ENCODE measurements around the gene NUDT2. TPM values are rescaled to one million over a fixed set of nuclear protein-coding genes. Genes with fewer than 3 reads are reported as not detected.
"Not testable (repeated sequence)": the region's sequence is repeated elsewhere in the genome, so short reads cannot be mapped to it uniquely, and the experiment has no call there.

The NUDT2 gene
- total RNA-seq, 2 donors from 2014 or later = 15.8 to 22.4 TPM

DNA sequence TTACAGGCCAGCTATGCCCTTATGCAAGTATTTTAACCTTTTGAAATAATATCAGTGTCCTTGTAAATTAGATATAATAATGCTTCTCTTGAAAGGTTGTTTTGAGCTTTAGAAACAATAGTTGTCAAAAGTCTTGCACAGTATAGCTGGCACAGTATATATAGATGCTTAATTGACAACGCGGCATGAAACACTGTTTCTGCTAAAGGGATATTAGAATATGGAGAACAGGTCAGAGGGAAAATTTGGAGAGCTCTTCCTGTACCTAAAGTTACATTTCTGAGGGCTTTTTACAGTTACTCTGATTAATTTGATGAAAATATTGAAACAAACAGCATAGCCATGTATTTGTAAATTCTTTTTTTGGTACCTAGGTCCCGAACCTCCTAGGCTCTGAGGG is 4.5 kb downstream of the NUDT2 start:
- no peak for DNase-seq
- intact Hi-C loops (cut with DNase I) = loop anchor here (2.0 to 10.0 kb wide), 4 partner anchors 43 to 271 kb away; partner anchors contain the start of gene MYORG (in 1 of the 2)
- no peak for ATAC-seq

DNA sequence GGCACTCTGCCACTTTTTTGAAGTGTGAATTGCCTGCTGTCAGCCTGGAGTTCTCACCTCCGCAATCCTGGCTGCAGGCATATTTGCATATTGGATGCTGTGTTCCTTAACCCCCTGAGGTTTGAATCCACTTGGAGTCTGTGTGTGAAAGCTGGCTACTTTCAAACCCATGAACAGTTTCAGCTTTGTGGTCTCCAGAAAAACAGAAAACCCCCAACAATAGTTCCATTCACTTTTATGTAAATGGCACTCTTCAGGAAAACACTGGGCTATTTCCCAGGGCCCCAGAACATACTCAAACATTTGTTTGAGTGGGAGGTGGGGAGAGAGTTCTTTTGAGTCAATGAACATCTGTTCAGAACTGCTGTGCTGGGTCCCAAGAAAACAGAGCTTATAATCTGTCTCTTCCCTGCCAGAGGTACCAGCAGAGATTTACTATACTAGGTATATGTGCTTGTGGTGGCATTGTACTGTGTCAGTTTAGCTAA is 5.0 kb downstream of the NUDT2 start:
- intact Hi-C loops (cut with DNase I) = loop anchor here (2.0 to 10.0 kb wide), 4 partner anchors 43 to 270 kb away; partner anchors contain the start of gene MYORG (in 1 of the 2)
- no peak for DNase-seq
- ATAC-seq = peak in 1 of 2 donors; percentile 21

DNA sequence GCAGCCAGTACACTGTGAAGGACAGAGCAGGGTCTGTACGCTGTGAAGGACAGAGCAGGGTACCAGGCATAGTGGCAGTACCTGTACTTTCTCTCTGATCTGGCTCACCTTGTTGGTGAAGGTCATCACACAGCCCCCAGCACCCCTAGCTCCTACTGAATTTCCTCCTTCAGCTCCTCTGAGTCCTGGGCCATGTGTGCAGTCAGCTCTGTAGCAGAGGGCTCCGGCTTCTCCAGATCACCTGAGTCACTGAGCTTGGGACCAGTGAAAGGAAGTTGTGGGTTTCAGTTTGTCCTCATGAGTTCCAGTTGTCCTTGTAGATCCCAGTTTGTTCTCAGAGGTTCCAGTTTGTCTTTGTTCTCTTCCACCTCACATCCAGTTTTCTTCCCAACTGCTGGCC is 5.5 kb downstream of the NUDT2 start:
- no peak for DNase-seq
- intact Hi-C loops (cut with DNase I) = loop anchor here (2.0 to 10.0 kb wide), 4 partner anchors 42 to 270 kb away; partner anchors contain the start of gene MYORG (in 1 of the 2)

DNA sequence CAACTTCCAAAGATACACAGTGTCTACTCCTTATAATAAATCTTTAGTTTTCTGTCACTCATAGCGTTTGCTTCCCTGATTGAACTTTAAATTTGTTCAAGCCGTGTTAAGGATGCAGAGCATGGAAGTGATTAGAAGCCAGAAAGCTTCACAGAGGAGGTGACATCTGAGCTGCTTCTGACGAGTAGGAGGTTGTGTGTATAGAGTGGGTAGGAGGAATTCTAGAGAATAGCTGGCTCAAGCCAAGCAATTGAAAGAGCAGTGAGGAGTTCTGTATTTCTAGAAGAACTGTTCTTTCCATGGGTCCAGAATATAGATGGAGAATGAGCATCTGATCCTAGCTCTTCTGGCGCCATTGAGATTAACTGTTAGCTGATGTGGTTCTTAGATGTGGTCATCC is 6.0 kb downstream of the NUDT2 start:
- intact Hi-C loops (cut with DNase I) = loop anchor here (2.0 to 10.0 kb wide), 3 partner anchors 169 to 269 kb away; no protein-coding TSS in a partner anchor
- ATAC-seq (no peak), DNase-seq (no peak)

More for the DNA sequence above, 5.5 kb downstream of the NUDT2 start:
- no peak for ATAC-seq

DNA sequence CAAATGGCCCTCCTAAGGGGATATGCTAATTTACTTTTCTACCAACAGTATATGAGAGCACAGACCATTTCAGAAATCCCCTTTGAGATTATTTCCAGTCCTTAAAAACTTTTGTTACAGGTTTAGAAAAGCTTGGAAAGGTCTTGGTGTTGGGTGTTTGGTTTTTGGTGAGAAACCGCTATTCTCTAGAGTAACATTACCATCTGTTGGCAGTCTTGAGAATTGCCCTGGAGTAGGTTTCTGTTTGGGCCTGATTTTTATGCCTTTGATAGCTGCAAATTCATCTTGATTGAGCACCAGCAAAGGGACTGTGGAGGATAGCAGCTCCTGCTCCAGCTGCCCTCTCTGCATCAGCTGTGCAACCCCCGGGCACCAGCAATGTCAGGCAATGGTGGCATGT is 8.0 kb downstream of the NUDT2 start:
- DNase-seq (no peak), ATAC-seq (no peak)
- intact Hi-C loops (cut with DNase I) = loop anchor here (10.0 kb wide), 2 partner anchors 167 to 267 kb away; no protein-coding TSS in a partner anchor

DNA sequence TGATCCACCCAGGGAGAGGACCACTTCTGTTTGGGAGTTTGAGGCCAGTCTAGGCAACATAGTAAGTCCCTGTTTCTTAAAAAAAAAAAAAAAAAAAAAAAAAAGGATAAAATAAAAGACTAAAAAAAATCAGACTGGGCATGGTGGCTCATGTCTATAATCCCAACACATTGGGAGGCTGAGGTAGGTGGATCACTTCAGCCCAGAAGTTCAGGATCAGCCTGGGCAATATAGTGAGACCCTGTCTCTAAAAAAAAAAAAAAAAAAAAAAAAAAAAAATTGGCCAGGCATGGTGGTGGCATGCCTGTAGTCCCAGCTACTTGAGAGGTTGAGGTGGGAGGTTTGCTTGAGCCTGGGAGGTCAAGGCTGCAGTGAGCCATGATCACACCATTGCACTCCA is 8.7 kb downstream of the NUDT2 start:
- ATAC-seq, DNase-seq: not testable (repeated sequence)
- intact Hi-C loops (cut with DNase I) = loop anchor here (10.0 kb wide), 2 partner anchors 167 to 267 kb away; no protein-coding TSS in a partner anchor

DNA sequence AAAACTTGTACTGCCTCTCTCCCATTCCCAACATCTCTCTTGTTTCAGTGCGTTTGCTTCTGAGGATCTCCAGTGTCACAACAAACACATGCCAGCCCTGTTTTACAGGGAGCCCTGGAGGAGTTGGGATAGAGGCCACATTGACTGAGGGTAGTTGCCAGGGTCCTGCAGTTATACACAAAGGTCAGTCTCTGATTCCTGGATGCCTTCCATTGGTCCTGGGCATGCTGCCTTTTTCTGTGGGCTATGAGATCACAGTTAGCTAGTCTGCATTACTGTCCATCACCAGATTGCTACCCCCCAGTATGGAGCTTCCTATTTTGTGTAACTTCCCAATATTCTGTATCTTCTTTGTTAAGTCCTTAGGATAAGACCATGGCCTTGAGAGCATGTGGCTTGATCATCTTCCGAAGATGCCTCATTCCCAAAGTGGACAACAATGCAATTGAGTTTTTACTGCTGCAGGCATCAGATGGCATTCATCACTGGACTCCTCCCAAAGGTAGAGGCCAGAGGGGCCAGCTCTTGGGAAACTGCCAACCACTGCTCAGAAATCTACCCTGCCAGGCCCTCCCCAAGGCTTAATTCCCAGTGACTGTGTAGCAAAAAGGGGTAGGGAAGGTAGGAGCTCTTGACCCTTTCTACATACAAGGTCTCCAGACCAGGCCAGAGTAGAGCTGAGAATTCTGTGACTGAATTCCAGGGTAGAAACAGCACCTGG is 9.5 kb downstream of the NUDT2 start:
- no peak for ATAC-seq
- no peak for DNase-seq
- intact Hi-C loops (cut with DNase I) = loop anchor here (10.0 kb wide), 2 partner anchors 166 to 266 kb away; no protein-coding TSS in a partner anchor

DNA sequence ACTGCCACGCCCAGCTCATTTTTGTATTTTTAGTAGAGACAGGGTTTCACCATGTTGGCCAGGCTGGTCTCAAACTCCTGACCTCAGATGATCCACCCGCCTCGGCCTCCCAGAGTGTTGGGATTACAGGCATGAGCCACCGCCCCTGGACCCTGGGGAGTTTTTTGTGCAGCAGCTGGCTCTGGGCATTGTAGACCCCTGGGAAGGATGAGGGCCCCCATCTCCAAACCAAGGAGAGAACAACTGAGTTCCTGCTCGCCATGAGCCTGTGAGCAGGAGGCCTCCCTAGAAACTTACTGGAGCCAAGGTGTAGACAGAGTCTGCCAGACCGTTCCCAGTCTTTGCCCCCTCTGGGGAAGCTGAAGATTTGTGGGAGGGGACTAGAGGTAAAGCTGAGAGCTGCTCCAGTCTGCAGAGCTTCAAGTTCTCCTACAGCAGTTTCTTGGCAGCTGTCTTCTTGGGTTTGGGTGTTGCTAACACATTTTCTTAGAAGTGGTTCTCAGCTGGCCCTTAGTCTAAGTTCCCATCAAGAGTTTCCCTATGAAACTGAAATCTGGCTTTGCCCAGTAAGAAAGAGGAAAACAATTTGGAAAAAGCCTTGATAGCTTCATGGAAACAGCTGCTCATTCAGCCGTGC is 12.4 kb downstream of the NUDT2 start:
- DNase-seq = no peak
- intact Hi-C loops (cut with DNase I) = no loop called here

DNA sequence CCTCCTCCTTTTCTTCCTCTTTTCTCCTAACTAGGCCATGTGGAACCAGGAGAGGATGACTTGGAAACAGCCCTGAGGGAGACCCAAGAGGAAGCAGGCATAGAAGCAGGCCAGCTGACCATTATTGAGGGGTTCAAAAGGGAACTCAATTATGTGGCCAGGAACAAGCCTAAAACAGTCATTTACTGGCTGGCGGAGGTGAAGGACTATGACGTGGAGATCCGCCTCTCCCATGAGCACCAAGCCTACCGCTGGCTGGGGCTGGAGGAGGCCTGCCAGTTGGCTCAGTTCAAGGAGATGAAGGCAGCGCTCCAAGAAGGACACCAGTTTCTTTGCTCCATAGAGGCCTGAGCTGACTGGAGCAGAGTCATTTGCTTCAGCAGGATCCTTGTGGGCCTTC is 13.7 kb downstream of the NUDT2 start:
- DNase-seq = peak; percentile 70
- intact Hi-C loops (cut with DNase I) = no loop called here
- ATAC-seq = peak; percentile 86

More for the DNA sequence above, 12.4 kb downstream of the NUDT2 start:
- ATAC-seq = peak in 1 of 2 donors; percentile 32

DNA sequence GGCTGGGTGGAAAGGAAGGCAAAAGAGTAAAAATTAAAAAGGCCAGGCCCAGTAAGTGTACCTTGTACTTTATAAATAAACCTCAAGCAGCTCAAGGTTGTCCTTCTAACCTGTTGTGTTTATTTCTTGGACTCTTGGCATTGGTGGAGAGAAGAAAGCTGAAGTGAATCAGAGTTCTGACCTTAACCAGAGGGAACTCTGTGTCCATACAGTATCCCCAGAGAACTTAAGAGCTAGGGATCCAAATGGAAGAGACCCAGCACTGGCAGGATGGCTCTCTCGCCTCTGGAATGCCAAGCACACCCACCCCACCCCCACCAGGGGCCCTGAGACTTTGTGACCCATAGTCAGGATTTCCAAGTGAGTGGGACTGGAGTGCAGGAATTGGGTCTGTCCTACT is 14.2 kb downstream of the NUDT2 start:
- peak in 1 of 2 donors; percentile 24 for ATAC-seq
- intact Hi-C loops (cut with DNase I) = no loop called here
- no peak for DNase-seq

DNA sequence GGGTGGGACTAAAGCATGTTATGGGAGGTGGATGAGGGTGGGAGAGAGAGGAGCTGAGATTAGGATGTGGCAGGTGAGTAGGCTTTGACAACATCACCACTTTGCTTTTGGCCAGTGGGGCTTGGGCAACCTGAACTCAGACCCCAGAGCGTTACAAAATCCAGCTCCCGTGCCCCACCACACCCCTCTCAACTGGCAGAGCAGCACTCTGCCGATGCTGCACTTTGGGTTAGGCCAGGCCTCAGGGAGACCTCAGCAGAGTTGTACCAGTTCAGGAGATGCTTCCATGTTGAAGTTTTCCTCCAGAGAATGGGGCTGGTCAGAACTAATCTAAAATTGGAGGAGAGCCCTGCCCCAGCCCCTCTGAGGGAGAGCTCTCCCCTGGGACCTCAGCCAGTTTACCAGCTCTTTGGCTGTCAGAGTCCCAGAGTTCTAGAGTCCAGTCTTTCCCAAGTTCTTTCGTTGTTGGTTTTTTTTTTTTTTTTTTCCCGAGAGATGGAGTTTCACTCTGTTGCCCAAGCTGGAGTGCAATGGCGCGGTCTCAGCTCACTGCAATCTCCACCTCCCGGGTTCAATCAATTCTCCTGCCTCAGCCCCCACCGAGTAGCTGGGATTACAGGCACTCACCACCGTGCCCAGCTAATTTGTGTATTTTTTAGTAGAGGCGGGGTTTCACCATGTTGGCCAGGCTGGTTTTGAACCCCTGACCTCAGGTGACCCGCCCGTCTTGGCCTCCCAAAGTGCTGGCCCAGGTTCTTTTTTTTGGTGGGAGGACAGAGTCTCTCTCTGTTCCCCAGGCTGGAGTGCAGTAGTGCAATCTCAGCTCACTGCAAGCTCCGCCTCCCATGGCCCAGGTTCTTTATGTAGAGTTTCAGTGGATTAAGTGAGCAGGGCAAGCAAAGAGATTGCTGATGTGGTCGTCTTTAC is 17.8 kb downstream of the NUDT2 start:
- ATAC-seq (no peak), DNase-seq (no peak)
- intact Hi-C loops (cut with DNase I) = no loop called here

DNA sequence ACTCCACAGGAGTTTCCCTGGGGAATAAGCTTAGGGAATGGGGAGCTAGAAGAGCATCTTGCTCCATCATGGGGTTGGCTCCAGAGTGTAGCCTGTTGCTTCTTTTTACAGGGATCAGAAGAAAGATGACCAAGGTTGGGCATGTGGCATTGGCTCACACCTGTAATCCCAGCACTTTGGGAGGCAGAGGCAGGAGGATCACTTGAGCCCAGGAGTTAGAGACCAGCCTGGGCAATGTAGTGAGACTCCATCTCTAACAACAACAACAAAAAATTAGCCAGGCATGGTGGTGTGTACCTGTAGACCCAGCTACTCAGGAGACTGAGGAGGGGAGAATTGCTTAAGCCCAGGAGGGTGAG is 18.4 kb downstream of the NUDT2 start:
- DNase-seq (no peak), ATAC-seq (no peak)
- intact Hi-C loops (cut with DNase I) = no loop called here

DNA sequence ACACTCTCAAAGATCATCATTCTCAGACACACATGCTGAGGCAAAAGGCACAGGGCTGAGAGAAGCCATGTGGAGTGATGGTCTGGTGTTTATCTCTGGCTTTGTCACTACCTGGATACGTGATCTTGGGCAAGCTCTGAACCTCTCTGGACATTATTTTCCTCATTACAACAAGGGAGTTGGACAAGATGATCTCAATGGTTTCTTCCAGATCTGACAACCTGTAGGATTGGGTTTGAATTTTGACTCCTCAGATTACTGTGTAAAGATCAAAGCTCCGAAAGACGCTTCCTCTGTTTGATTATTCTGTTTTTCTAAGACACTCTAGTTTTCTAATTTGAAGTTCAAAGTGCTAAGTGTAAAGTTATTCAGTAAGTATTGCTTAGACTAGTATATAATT is 20.0 kb downstream of the NUDT2 start:
- intact Hi-C loops (cut with DNase I) = no loop called here
- ATAC-seq = no peak

DNA sequence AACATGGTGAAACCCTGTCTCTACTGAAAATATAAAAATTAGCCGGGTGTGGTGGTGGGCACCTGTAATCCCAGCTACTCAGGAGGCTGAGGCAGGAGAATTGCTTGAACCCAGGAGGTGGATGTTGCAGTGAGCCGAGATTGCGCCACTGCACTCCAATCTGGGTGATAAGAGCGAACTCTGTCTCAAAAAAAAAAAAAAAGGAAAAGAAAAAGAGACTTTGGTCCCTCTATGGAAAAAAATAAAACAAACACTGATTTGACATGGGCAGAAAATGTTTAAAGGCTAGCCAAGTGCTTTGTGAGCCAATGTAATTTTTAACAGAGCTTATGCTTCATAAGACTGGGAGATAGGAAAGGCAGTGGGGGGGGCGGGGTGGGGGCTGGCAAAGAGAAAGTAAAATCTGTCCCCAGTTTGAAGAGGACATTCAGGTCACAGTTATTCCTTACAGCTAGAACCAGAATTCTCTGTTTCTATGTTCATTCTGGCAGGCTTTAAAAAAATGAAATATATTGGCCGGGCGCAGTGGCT is 22.8 kb downstream of the NUDT2 start:
- DNase-seq; intact Hi-C loops (cut with DNase I); ATAC-seq: not testable (repeated sequence)

More for the DNA sequence above, 20.0 kb downstream of the NUDT2 start:
- no peak for DNase-seq

DNA sequence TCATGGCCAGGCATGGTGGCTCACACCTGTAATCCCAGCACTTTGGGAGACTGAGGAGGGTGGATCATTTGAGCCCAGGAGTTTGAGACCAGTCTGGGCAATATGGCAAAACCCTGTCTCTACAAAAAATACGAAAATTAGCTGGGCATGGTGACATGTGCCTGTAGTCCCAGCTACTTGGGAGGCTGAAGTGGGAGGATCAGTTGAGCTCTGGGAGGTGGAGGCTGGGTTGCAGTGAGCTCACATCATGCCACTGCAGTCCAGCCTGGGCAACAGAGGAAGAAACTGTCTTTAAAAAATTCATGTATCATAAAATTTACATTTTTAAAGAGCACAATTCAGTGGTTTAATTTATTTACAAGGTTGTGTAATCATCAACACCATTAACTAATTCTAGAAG is 23.6 kb downstream of the NUDT2 start:
- ATAC-seq; DNase-seq; intact Hi-C loops (cut with DNase I): not testable (repeated sequence)

DNA sequence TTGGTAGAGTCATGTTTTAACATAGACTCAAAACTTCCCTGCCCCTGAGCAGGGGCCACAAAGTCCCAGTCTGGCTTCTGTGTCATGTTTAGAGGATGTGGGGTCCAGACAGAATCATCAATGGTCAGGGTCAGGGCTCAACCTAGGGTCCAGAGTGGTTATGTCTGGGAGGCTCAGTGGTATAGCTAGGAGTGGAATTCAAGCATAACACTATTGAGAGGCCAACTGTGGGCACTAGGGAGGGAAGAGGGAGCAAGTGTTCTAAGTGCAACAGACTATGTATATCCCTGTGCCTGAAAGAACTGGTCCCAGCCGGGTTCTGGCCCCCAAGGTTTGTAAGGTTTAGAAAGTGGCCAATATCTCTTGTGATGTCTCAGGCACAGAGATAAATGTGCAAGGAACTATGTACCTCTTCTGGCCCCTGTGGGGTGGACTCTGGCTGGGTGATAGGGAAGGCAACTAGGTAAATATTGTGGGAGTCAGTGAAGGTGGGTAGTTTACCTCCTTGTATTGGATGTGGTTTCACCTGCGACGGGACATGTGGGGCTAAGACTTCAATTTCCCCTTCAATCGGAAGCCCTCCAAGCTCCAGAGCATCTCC is 33.3 kb downstream of the NUDT2 start:
- ATAC-seq = no peak
- intact Hi-C loops (cut with DNase I) = no loop called here
- DNase-seq = no peak

DNA sequence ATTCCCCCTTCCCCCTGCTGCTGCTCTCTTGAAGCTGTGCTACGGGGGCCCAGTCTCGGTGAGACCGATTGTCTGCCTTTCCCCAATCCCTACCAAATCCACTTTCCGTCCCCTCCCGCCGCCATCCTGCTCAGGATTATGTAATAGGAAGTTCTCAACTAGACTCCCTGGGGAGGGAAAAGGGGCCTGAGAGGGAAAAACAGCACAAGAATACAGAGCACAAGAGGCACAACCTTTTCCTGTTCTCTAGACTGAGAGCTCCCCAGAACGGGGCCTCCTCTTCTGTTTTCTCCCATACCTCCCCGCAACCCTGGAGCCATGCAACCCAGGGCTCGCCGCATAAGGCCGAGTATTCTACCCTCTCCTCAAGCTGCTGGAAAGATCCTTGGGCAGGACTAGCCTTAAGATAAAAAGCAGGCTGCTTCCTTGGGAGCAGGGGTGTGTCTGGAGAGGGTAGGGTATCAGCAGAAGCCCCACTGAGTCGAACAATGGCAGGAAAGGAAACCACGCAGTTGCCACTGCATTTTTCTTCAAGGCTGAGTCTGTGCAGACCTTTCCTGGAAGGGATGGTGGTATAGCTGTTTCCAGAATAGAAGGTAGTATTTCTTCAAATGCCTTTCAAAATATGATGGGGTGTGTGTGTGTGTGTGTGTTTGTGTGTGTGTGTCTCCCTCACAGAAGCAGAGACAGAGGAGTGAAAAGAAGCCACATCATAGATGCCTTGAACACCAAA is 34.4 kb downstream of the NUDT2 start:
- DNase-seq = peak; percentile 56
- intact Hi-C loops (cut with DNase I) = no loop called here
- ATAC-seq = peak; percentile 74 to 83

DNA sequence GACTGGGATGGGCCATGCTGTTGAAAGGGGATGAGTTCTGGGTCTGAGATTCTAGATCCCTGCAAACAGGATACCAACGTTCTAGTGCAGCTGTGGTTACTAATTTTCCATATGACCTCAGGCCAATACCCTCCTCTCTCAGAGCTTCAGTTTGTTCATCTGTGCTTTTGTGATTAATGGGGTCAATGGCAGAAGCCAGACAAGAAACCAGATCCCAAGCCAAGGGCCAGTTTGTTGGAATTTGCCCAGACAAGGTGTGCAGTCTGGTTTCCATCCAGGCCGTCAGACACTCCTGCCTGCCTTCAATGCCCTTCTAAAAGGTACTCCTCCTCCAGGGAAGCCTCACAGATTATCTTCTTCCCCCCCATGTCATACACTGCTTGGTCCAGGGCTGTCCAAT is 35.9 kb downstream of the NUDT2 start:
- intact Hi-C loops (cut with DNase I) = no loop called here
- ATAC-seq (no peak), DNase-seq (no peak)
